Keratinocyte (primary cell): ENCODE measurements around the gene LSM10.

ENCODE experiments used
- CTCF ChIP-seq, 3 experiments: IDR thresholded peaks in 1 of 3; conservative IDR thresholded peaks in 1 of 3; optimal IDR thresholded peaks in 1 of 3; 2 replicates in 2 of 3; 3 replicates in 1 of 3; pipeline versions ENCODE3 to v1.5.1; 2011; ENCODE audit warnings: low read length in 3 of 3, mild to moderate bottlenecking in 3 of 3, moderate library complexity in 2 of 3, control low read depth in 1 of 3, inconsistent platforms in 1 of 3; ENCODE audit not compliant: insufficient read depth in 2 of 3; ENCODE audit errors: extremely low read depth in 1 of 3
- EZH2 ChIP-seq: IDR thresholded peaks from one replicate; pipeline ENCODE4 v1.6.1; 2012; ENCODE audit warnings: inconsistent platforms, mild to moderate bottlenecking, low read length, moderate library complexity

DNA sequence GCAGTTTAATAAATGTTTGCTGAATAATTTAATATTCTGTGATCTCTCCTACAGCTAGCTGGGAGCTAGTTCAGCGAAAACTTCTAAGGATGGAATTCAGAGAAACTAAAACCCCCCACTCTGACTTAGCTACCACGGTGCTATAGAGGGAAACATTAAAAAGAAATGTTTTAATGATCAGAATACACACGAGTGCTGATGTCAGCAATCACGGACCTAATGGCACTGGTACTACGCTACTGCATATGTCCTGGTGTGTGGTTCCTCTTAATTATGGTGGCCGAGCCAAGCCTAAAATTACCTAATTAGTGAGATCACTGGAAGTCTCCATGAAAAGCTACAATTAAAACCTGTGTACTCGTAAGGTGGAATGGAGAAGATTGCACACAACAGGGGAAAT lies 23.9 kb upstream of the LSM10 start:
- TF ChIP-seq CTCF (optimal IDR thresholded peaks at IDR 0.05 in 1 of 3, IDR thresholded peaks at IDR 0.05 in 1 of 3, conservative IDR thresholded peaks at IDR 0.05 in 1 of 3; ENCODE audit: extremely low read depth in 1 of 3, insufficient read depth in 2 of 3, low read length in 3 of 3) (no peak), EZH2 (no peak)
